Body of pancreas (tissue), 4 donors: ENCODE data around the gene GLUD1. TPM values are rescaled to one million over a fixed set of nuclear protein-coding genes. Genes with fewer than 3 reads are reported as not detected.
"Not testable (repeated sequence)": the region's sequence is repeated elsewhere in the genome, so short reads cannot be mapped to it uniquely, and the experiment has no call there.

Experiments used
- ATAC-seq: fragments of 150-250 bp; one replicate; pipeline ENCODE4 v1.9.1; 2016
- DNase-seq, 4 donors: peaks; one replicate each; pipeline ENCODE4 v3.0.0-alpha.2; 2019
- H3K27ac ChIP-seq, 4 donors: fragments of 200-600 bp; sonication (generic); 1 replicate in 3 of 4; 2 replicates in 1 of 4; pipeline versions ENCODE4 v1.5.1 to v1.6.1; 2016 to 2019; ENCODE audit warnings: mild to moderate bottlenecking in 1 of 4, mixed read lengths in 1 of 4, moderate library complexity in 1 of 4
- H3K27me3 ChIP-seq, 2 donors: fragments of 200-600 bp; sonication (generic); one replicate each; pipeline ENCODE4 v1.6.0; 2016; ENCODE audit warnings: mild to moderate bottlenecking in 1 of 2
- H3K36me3 ChIP-seq, 2 donors: fragments of 200-600 bp; sonication (generic); replicated peaks in 1 of 2; 2 replicates each; pipeline ENCODE4 v1.5.1; 2016; ENCODE audit warnings: low read depth in 2 of 2; ENCODE audit not compliant: insufficient read depth in 1 of 2
- H3K4me1 ChIP-seq: fragments of 200-600 bp; sonication (generic); one replicate; pipeline ENCODE4 v1.6.0; 2016
- H3K4me3 ChIP-seq, 2 donors: fragments of 200-600 bp; sonication (generic); 1 replicate in 1 of 2; 2 replicates in 1 of 2; pipeline ENCODE4 v1.5.1; 2016 to 2019
- H3K9me3 ChIP-seq, 3 donors: fragments of 200-600 bp; sonication (generic); 1 replicate in 2 of 3; 2 replicates in 1 of 3; pipeline ENCODE4 v1.5.1; 2016
- CTCF ChIP-seq, 7 experiments: fragments of 450-650 bp in 4 of 7; fragments of 200-600 bp in 3 of 7; sonication (generic) in 3 of 7; IDR thresholded peaks; one replicate each; pipeline ENCODE4 v1.5.1; 2016 to 2019; ENCODE audit warnings: antibody characterized with exemption in 7 of 7
- POLR2A ChIP-seq, 3 donors: fragments of 450-650 bp; IDR thresholded peaks; one replicate each; pipeline ENCODE4 v1.6.1; 2016; ENCODE audit warnings: antibody characterized with exemption in 3 of 3, mild to moderate bottlenecking in 2 of 3
- WGBS, 2 donors: methylation state at CpG; one replicate each; pipeline ENCODE4 v1.1.5; 2017; 5-methylcytosine and 5-hydroxymethylcytosine counted together
- intact Hi-C: fragments of 100-400 bp; cut with DNase I; formaldehyde crosslinking; loops from one replicate; pipeline ENCODE4 v1.15.1; 2023
- total RNA-seq, 2 donors: library from RNA; depleted of rRNA; stranded (reverse); fragments of >200 nt; gene quantifications; one replicate each; pipeline ENCODE4 v1.1.0, GENCODE V29; 2016

GLUD1 gene
- total RNA-seq, 2 donors from 2014 or later: 72.1 to 74.5 TPM

GRCh38 chr10:87089746-87090145 lies 4.9 kb downstream of the GLUD1 start:
- intact Hi-C loops: no loop called here
- DNase-seq: no peak
- H3K27ac ChIP-seq: peak overlapping the region; percentile 26 to 99 (median 98)

GRCh38 chr10:87085537-87085936 lies 9.1 kb downstream of the GLUD1 start:
- no peak overlapping the region for H3K4me3 ChIP-seq
- no peaks in the 10 kb centered on the region for H3K9me3 ChIP-seq
- WGBS, 2 donors: 81 to 82% methylated on average over 1 of the region's 1 CpG
- ATAC-seq (no peak), DNase-seq (no peak)
- no peak for TF ChIP-seq CTCF (IDR thresholded peaks at IDR 0.05)
- TF ChIP-seq POLR2A (IDR thresholded peaks at IDR 0.05): no peak
- H3K4me1 ChIP-seq: peaks cover 69% of the 10 kb centered on the region
- H3K27me3 ChIP-seq: no peaks in the 10 kb centered on the region
- no peak overlapping the region for H3K27ac ChIP-seq
- intact Hi-C loops: no loop called here
- no peaks in the 10 kb centered on the region for H3K36me3 ChIP-seq

More at GRCh38 chr10:87089746-87090145, 4.9 kb downstream of the GLUD1 start:
- no peaks in the 10 kb centered on the region for H3K36me3 ChIP-seq
- H3K4me3 ChIP-seq: no peak overlapping the region
- 32 to 36% methylated on average over 4 of the region's 4 CpGs for whole genome bisulfite sequencing, 2 donors
- no peaks in the 10 kb centered on the region for H3K27me3 ChIP-seq
- H3K9me3 ChIP-seq: no peaks in the 10 kb centered on the region
- no peak for ATAC-seq
- peaks cover 48% of the 10 kb centered on the region for H3K4me1 ChIP-seq
- TF ChIP-seq POLR2A (IDR thresholded peaks at IDR 0.05): no peak
- TF ChIP-seq CTCF (IDR thresholded peaks at IDR 0.05): no peak

GRCh38 chr10:87084291-87084782 lies 10.3 kb downstream of the GLUD1 start:
- peak; percentile 26 for ATAC-seq

GRCh38 chr10:87083576-87084290 lies 10.9 kb downstream of the GLUD1 start:
- H3K4me3 ChIP-seq, H3K27me3 ChIP-seq, H3K9me3 ChIP-seq, H3K36me3 ChIP-seq, intact Hi-C loops: not testable (repeated sequence)
- H3K4me1 ChIP-seq: peaks cover 51% of the 10 kb centered on the region
- peak; percentile 84 for ATAC-seq
- WGBS, 2 donors: 31 to 34% methylated on average over 5 of the region's 5 CpGs
- peak overlapping the region in 3 of 4 donors; percentile 12 to 70 (median 61) for H3K27ac ChIP-seq
- peak in 1 of 4 donors; percentile 58 for DNase-seq

More at GRCh38 chr10:87084291-87084782, 10.3 kb downstream of the GLUD1 start:
- H3K27ac ChIP-seq: peak overlapping the region in 3 of 4 donors; percentile 12 to 70 (median 61)
- DNase-seq, intact Hi-C loops, H3K4me3 ChIP-seq, H3K9me3 ChIP-seq, H3K27me3 ChIP-seq, H3K36me3 ChIP-seq: not testable (repeated sequence)
- peaks cover 57% of the 10 kb centered on the region for H3K4me1 ChIP-seq

GRCh38 chr10:87082219-87082618 lies 12.4 kb downstream of the GLUD1 start:
- H3K4me3 ChIP-seq, H3K36me3 ChIP-seq, H3K9me3 ChIP-seq, H3K27me3 ChIP-seq, DNase-seq, intact Hi-C loops: not testable (repeated sequence)
- Histone ChIP-seq H3K27ac (peak overlapping the region in 3 of 4 donors; percentile 5 to 41 (median 11)), H3K4me1 (peaks cover 37% of the 10 kb centered on the region)
- ATAC-seq: peak; percentile 41
- WGBS, 2 donors: 16 to 32% methylated on average over 1 of the region's 1 CpG

- H3K4me3 ChIP-seq, intact Hi-C loops, DNase-seq, H3K27me3 ChIP-seq, H3K36me3 ChIP-seq, ATAC-seq, H3K9me3 ChIP-seq: not testable (repeated sequence)
- 80 to 100% methylated on average over 1 to 2 of the region's 3 CpGs for WGBS, 2 donors
- Histone ChIP-seq H3K27ac (peak overlapping the region in 1 of 4 donors; percentile 11), H3K4me1 (peaks cover 32% of the 10 kb centered on the region)
These were observed 13.1 kb downstream of the GLUD1 start for GRCh38 chr10:87081574-87081973.

- H3K4me3 ChIP-seq, intact Hi-C loops, H3K36me3 ChIP-seq, H3K9me3 ChIP-seq, ATAC-seq, H3K27ac ChIP-seq, DNase-seq, H3K27me3 ChIP-seq: not testable (repeated sequence)
- peaks cover 32% of the 10 kb centered on the region for H3K4me1 ChIP-seq
- 94% methylated on average over 13 of the region's 31 CpGs; no CpG with 5 or more reads in 1 of the 2 donors for WGBS, 2 donors
These were observed 14.0 kb downstream of the GLUD1 start for GRCh38 chr10:87080621-87081020.
